GM12873 (cell line): ENCODE data around the gene EFCAB10.
A peak's percentile ranks its signal among the peaks of the same experiment; 100 is the strongest.

Experiments used
- CTCF ChIP-seq: IDR thresholded peaks from 2 replicates; pipeline ENCODE4 v1.5.1; 2012; ENCODE audit warnings: low read depth, mild to moderate bottlenecking, moderate library complexity, low read length, control low read depth; ENCODE audit not compliant: insufficient read depth; ENCODE audit errors: missing control alignments

EFCAB10 gene

GRCh38 chr7:105591522-105591921, 10.2 kb upstream of the EFCAB10 start:
- no peak for TF ChIP-seq CTCF

DNA sequence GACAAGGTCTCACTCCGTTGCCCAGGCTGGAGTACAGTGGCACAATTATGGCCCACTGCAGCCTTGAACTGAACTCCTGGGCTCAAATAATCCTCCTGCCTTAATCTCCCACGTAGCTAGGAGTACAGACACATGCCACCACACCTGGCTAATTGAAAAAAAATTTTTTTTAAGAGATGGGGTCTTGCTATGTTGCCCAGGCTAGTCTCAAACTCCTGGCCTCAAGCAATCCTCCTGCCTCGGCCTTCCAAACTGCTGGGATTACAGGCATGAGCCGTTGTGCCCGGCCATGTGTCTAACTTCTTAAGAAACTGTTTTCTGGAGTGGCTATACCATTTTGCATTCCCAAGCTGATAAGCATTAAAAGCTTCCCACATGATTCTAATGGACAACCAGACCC, 9.5 kb upstream of the EFCAB10 start:
- no peak for TF ChIP-seq CTCF

GRCh38 chr7:105589356-105590077, 8.2 kb upstream of the EFCAB10 start:
- TF ChIP-seq CTCF = peak; percentile 78

DNA sequence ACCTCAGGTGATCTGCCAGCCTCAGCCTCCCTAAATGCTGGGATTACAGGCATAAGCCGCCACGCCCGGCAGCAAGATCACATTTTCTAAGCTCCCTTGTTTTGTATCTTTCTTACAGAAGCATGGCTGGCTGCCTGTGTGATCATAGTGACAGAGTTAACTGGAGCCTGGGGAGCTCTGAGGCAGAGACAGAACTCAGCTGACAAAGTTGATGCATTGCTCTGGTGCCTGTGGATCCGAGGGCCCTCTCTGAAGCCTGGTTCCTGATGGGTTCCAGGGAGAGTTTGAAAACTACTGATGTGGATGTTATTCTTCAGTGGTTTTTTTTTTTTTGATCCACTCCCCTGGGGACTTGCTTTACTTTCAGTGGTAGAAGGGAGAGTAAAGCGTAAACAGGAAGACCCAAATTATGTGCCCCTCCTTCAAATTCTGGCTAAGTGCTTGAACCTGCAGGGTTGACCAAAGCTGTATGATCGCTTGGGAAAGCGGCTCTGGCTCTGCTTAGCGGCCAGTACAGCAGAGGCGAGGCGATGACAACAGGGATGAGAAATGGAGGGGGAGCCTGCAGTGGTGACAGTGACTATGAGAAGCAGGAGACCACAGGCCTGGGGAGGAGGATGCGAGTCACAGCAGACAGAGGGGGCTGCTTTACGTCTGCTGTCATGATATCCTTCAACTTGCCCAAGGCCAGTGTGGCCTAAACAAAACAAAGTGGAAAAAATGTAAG, 6.8 kb upstream of the EFCAB10 start:
- TF ChIP-seq CTCF = no peak

DNA sequence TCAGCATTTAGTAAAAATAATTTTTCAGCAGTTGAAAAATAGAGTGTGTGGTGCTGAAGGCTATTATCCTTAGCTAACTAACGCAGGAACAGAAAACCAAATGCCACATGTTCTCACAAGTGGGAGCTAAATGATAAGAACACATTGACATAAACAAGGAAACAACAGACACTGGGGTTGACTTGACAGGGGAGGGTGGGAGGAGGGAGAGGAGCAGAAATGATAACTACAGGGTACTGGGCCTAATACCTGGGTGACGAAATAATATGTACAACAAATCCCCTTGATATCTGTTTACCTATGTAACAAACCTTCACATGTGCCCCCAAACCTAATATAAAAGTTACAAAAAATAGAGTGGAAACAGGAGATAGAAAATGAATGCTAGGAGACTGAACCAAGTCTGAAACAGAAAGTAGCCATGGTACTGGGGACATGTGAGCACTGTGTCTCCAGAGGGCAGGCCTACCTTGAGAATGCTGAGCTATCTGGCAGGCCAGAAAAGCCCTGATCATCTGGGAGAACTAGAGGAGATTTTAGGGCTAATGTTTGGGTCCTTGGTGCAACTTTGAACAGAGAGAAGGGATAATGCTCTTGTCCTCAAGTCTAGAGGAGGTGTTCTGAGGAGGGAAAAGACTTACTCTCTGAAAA, 4.7 kb upstream of the EFCAB10 start:
- no peak for TF ChIP-seq CTCF

- TF ChIP-seq CTCF = no peak
Measured at GRCh38 chr7:105584165-105584564, 2.9 kb upstream of the EFCAB10 start.

- no peak for TF ChIP-seq CTCF
Measured at GRCh38 chr7:105583061-105583460, 1.8 kb upstream of the EFCAB10 start.
